PC-3 (cell line): ENCODE results near the gene FAM50B.

Experiments used
- EZH2 ChIP-seq: fragments of 300-600 bp; sonication (generic); IDR thresholded peaks from one replicate; pipeline ENCODE4 v1.6.1; 2017; ENCODE audit warnings: antibody characterized with exemption, mild to moderate bottlenecking, low read length; ENCODE audit not compliant: unreplicated experiment
- TF ChIP-seq, protein P1 (sequence below): fragments of 300-600 bp; sonication (generic); conservative IDR thresholded peaks from 2 replicates; pipeline ENCODE4 v1.5.1; 2017; ENCODE audit warnings: antibody characterized with exemption, low read depth, mild to moderate bottlenecking, low read length

DNA sequence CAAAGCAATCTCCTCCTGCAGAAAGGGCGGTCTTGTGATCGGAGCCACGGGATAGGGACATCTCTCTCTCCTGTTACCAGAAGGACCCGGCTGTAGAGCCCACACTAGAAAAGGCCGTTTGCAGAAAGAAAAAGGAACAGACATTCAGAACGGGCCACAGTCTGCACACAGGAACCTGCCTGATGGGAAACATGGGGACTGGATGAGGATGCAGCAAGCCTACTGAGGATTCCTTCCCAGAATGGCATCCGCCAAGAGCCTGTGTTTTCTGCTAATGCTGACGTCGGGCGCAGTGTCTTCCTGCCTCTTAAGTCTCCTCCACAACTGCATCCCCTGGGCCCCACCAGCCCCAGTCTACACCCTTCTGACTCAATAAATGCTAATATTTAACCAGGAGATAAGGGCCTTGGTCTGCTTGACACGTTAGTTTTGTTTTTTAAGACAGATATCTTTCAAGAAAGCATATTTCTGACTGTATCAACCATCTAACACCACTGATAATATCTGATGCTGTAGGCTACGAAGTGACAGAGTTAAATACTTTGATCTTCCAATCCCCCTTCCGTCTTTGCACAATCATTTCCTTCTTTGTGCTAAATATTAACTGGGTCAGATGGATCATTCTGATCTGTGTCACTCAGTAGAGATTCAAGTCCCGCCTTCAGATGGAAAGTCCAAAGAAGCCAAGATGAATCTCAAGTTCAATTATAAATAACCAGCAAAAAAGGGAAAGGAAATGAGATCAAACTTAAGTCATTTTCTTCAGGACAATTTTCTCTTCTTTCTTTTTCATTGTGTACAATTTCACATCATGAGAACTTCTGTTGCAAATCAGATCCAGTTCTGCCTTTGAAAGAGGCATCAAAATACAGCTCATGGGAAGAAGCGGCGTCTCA is 20.7 kb downstream of the FAM50B start:
- TF ChIP-seq, protein P1, sequence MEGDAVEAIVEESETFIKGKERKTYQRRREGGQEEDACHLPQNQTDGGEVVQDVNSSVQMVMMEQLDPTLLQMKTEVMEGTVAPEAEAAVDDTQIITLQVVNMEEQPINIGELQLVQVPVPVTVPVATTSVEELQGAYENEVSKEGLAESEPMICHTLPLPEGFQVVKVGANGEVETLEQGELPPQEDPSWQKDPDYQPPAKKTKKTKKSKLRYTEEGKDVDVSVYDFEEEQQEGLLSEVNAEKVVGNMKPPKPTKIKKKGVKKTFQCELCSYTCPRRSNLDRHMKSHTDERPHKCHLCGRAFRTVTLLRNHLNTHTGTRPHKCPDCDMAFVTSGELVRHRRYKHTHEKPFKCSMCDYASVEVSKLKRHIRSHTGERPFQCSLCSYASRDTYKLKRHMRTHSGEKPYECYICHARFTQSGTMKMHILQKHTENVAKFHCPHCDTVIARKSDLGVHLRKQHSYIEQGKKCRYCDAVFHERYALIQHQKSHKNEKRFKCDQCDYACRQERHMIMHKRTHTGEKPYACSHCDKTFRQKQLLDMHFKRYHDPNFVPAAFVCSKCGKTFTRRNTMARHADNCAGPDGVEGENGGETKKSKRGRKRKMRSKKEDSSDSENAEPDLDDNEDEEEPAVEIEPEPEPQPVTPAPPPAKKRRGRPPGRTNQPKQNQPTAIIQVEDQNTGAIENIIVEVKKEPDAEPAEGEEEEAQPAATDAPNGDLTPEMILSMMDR = no peak
- no peak for TF ChIP-seq EZH2
